ENCODE data around the gene CLASP1.
A peak's percentile ranks its signal among the peaks of the same experiment; 100 is the strongest.

DNA sequence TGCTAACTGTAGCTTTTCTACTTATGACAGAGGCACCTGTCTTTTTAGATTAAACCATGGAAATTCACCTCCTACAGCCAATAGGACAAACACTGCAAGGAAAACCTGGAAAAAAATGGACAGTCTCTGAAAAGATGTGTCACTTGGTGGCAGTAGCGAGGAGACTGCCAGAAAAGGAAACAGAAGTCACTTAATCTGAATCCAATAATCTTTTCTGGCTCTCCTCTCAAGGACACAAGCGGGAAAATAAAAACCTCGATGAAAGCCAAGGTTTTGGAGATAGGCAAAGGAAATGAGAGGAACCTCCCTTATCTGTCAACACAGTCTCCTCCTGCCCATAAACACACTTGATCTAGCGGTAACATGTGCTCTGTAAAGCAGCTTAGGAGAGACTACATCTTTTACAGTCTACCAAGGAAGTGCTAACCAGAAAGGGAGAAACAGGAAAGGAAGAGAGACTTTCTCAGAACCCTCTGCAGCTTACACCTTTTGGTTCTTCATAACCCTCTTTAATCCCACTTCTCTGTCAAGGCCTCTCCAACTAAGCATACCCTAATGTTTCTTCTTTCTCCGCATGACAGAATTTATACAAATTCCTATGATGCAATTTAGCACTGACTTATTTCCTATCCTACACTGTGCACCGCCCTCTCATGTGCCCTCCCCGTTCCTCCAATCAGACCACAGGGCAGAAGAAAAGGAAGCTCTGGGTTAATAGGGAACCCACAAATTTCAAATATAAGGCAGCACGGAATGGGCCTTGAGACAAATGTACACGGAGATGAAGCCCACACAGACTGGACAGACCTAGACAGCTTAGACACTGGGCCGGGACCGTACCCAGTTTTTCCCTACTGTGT is 52.8 kb downstream of the CLASP1 start:
- TF ChIP-seq, protein P1, sequence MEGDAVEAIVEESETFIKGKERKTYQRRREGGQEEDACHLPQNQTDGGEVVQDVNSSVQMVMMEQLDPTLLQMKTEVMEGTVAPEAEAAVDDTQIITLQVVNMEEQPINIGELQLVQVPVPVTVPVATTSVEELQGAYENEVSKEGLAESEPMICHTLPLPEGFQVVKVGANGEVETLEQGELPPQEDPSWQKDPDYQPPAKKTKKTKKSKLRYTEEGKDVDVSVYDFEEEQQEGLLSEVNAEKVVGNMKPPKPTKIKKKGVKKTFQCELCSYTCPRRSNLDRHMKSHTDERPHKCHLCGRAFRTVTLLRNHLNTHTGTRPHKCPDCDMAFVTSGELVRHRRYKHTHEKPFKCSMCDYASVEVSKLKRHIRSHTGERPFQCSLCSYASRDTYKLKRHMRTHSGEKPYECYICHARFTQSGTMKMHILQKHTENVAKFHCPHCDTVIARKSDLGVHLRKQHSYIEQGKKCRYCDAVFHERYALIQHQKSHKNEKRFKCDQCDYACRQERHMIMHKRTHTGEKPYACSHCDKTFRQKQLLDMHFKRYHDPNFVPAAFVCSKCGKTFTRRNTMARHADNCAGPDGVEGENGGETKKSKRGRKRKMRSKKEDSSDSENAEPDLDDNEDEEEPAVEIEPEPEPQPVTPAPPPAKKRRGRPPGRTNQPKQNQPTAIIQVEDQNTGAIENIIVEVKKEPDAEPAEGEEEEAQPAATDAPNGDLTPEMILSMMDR (IDR thresholded peaks at IDR 0.05) = peak; percentile 25 to 75 (median 56)
- no peak for TF ChIP-seq POLR2A (IDR thresholded peaks at IDR 0.05)

All from heart left ventricle (tissue), 13 donors.